NCI-H748 (cell line): ENCODE measurements around the gene SMAD5.

Experiments used
- DNase-seq: peaks from one replicate; lab custom pipeline; 2025; ENCODE audit not compliant: unreplicated experiment; lab: John Stamatoyannopoulos, UW

SMAD5 gene

DNA sequence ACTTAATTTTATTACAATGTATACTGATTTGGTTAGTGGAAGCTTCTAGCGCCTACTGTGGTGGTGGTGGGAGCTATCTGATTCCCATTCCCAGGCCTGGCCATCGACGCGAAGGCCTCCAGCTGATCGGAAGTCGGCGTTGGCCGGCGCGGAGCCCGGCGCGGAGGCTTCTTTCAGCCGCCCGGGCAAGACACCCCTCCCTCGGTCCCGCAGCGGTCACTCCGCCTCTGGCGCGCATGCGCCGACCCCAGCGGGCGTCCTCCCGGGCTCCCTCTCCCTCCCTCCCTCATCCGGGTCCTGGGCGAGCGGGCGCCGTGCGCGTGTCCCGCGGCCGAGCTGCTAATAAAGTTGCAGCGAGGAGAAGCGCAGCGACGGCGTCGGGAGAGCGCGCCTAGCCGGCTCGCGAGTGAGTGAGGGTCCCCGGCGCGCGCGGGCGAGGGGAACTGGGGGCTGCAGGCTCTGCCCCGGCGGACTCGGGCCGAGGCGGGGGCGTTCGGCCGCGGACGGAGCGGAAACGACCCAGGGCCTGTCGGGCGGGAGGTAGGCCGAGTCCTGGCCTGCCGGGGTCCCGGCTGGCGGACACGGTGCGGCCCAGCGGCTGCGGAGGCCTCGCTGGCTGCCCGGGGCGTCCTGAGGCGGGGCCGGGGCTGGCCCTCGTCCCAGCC, at the start of gene SMAD5:
TSS of gene SMAD5 (plus strand) at position 289 of the 665 bp plus-strand sequence. CDS start 20,916 bp downstream, outside the sequence.
- DNase-seq = peak; percentile 97

DNA sequence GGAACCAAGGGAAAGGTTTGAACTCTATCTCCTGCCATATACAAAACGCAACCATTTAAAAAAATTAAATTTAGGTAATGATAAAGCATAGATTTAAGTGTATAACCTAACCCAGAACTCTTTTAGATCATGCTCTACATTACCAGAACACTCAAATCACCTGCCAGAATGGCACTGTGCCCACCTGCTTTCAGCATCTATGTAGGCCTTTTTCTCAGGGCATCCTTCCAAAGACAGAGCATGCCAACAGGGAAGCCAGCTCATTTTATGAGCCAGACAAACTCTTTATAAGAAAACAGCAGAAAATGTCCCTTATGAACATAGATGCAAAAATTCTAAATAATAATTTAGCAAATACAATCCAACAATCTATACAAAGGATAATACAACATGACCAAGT, 47.9 kb upstream of the SMAD5 start:
- no peak for DNase-seq

DNA sequence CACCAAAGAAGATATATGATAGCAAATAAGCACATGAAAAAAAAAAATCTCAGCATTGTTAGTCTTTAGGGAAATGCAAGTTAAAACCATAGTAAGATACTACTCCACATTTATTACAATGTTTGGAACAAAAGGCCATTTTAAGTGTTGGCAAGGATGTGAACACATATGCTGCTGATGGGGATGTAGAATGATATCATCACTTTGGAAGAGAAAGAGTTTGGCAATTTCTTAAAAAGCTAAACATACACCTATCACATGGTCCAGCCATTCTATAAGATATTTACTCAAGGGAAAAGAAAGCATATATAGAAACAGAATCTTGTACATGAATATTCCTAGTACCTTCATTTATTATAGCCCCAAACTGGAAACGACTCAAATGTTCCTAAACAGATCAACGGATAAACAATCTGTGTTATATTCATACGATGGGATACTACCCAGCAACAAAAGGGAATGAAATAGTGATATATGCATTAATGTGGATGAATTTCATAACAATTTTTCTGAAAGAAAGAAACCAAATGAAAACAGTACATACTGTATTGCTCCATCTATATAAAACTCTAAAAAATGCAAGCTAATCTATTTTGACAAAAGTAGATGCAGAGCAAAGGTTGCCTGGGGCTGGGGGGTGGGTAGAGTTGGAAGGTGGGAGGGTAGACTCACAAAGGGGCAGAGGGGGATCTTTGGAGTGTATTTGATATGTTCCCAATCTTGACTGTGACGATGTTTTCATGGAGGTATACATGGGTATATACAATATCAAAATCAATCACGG, 45.7 kb upstream of the SMAD5 start:
- DNase-seq = no peak

DNA sequence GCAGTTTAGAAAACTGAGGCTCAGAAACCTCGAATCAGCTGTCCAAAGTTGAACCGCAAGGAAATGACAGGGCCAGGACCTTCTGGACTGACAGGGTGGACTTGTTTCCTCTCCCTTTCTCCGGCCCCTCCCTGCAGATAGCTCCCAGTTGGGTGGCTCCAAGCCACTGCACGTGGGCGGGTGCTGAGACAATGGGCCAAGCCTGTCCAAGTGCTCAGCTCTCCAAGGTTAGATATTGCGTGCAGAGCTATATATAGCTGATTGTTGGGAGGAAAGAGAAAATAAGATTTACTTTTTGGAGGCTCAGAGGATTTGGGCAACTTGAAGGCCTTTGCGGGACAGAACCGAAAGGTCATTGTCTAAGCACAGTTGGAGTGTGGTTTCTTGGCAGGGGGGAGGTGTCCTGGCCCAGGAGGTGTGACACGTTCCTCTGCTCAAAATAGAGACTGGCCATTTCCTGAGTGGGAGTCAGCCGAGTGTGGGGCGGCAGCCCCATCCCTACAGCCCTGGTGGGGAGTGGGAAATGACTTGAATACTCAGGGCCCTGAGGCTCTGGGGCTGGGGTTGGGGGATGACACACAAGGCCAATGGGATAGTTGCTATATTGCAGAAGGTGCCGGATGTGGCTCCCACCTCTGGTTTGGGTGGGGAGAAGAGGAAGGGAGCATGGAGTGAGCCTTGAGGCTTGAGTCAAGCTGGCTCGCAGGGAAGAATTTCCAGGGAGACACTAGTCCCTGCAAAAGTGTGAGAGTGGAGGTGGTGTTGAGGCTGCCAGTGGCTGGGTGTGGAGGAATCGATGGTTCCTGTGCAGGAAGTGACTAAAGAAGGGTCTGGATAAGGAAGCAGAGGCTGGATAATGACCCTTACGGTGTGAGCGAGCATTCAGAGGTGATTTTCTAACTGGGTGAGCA, 44.4 kb upstream of the SMAD5 start:
- DNase-seq = no peak

DNA sequence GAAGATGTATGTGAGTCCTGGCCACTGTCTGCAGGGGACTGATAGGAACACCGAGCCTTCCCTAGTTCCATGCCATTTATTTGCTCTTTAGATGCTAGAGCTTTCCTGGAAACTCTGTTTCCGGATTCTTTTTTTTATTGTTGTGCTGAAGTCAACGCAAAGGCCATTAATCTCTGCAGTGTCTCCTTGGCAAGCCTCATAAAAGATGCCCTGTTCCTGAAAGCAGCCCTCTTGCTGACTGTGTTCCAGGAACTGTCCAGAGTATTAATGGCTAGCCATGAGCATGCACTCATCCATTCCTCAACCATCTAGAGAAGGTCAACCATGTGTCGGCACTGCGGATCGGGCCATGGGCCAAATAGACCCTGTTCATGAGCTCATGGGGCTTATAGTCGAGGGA, 42.9 kb upstream of the SMAD5 start:
- DNase-seq = no peak

DNA sequence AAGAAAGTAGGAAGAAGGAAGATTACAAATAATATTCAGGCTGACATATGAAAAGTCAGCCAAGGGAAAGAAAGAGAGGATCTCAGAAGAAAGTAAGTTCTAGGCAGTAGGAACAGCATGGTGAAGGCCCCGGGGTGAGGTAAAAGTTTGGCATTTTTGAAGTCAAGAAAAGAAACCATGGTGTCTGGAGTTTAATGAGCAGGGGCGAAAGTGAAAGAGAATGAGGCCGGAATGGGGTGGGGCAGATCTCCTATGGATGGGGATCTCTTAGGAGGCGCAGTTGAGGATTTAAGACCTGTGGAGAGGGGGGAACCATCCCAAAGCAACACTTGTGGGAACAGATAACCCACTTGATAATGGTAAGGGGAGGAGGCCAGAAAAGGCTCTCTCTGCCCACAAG, 42.3 kb upstream of the SMAD5 start:
- no peak for DNase-seq

DNA sequence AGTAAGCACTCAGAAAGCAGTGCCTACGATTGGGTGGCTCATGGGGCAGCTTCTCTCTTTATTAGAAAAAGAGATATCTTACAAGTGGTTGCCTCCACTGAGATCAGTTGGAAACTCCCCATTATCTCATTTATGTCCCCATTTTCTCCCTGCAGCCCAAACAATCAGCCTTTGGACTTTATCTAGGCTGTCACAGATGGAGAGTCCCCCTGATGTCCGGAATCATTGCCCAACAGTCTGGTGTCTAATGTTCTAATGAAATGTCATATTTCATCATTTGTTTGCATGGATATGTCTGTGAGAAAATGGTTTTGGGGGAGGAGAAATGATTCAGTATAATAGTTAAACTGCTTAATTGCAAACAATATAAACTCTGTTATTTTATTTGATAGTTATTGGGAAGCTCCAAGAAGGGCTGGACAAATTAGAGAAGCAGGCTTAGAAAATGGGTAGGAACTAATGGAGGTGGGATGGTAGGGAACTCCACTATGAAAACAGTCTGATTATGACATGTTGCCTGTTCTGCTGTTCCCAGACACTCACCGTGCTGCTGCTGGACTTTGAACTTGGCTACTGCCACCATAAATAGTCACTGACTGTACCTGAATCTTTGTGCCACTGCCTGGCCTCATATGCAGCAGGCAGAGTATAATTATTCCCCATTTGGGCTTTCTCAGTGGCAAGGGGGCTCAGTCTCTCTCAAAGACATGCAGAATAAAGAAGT, 38.3 kb upstream of the SMAD5 start:
- no peak for DNase-seq

DNA sequence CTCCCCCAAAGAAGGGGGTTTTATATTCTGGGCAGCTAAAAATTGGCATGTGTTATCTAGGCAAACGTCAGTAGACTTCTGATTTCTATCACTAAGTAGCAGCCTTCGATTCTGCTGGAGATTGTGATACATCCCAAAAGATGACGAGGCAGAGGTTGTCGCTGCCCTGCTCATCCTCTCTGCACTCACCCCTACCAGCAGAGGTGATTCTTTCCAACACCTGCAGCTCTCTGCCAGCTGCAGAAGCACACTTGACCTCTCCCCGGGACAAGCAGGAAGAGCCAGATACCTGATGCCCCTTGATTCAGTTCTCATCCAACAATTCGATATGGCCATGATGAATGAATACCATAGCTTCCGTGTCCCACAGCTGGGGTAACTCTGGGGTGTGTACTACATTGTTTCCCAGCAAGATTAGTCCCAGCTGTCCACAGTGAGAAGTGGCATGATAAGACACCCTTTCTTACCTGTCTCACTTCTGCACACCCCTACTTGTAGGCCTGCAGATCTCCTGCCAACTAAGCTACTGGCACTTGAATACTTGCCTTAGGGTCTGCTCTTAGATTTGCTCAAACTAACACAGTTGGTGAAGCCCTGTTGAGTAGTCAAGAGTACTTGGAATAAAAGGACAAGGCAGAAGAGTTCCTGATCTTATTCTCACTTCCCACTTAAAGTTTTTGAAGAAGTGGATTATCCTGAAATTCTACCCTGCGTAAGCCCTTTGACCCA, 37.6 kb upstream of the SMAD5 start:
- DNase-seq = peak; percentile 11

DNA sequence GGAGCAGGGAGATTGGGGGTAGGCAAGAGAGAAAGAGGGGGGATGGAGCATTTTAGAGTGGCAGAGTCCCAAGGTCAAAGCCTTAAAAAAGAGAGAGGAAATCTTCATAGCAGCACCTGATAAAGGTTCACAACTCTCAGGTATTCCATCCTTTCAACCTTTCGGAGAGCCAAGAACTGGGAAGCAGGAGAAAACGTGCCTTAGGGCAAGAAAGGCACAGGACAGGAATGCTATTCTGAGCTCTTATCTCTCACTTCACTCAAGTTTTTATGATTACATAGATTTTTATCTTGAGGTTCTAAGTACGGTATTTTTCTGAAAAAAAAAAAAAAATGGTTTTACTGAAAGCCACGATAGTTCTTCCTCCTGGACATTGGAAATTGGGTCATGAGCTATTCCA, 34.5 kb upstream of the SMAD5 start:
- no peak for DNase-seq

DNA sequence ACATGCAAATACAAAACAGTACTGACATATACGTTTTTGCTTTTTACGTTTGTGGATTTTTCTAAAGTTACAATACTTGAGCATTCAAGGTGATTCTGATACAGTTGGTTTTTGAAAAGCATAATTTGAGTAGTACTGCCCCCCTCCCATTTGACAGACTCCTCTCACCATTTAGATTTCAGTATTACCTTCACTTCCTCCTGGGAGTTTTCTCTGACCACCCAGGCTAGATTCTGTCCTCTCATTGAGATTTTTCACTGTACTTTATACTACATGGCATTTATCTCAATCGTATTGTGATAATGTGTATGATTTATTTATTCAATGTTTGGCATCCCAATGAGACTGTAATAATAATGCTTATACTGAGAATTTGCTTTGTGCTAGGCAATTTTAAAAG, 32.8 kb upstream of the SMAD5 start:
- DNase-seq = no peak

DNA sequence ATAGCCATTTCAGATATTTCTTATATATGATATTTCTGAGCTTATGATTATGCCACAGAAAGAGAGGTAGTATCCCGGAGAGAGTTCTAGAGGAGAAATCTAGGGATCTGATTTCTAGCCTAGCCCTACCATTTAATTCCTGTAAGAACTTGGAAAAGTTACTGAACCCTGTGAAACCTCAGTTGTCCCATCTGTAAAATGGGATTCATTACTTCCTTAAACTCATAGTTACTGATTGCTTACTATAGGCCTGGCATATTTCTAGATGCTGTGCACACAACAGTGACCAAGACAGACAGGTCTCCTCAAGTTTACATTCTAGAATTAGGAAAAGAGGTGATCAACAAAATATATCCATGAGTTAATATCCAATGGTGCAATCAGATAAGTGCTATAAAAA, 30.8 kb upstream of the SMAD5 start:
- DNase-seq = no peak

DNA sequence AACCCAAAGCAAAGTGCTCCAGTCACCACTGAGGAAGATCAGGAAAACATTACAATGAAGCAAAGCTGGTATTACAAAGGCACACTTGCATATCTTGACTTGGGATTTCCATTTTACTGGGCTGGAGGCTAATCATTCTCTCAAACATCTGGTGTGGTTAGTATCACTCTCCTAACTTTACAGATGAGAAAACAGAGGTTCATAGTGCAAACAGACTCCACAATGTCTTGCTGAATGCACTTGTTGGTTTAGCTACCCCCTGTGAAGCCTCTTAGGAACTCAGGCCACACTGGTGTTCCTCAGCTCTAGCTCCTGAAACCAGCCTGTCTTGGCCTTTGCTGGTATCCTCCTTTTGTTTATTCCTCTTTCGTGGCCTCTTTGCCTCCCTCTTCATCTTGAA, 29.5 kb upstream of the SMAD5 start:
- DNase-seq = no peak

DNA sequence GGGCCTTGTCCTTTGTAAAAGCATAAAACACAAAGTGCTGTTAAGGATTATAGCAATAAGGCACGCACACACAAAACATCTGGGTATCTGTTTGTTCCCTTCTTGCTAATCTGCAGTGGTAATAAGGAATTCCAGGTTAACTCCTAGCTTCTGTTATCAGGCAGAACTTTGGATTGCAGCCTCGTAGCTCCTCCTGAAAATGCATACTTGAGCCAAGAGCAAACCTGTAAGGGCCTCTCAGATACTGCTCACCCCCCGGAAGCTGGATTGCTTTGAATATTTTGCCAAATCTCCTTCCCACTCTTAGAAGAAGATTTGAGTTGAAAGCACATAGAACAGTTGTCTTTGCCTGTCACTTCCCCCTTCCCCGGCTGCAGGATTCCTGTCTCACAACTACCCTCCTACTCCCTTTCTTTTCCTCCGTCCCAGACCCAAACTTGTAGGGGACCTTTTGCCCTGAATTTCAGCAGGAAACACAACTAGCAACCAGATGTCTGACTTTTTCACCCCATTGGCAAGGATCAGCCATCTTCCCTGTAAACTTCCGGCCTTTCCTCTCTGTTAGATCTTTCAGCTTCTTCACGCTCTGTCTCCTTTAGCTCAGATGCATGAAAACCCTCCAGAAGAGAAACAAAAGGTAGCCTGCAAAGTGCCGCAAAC, 28.2 kb upstream of the SMAD5 start:
- DNase-seq = no peak

DNA sequence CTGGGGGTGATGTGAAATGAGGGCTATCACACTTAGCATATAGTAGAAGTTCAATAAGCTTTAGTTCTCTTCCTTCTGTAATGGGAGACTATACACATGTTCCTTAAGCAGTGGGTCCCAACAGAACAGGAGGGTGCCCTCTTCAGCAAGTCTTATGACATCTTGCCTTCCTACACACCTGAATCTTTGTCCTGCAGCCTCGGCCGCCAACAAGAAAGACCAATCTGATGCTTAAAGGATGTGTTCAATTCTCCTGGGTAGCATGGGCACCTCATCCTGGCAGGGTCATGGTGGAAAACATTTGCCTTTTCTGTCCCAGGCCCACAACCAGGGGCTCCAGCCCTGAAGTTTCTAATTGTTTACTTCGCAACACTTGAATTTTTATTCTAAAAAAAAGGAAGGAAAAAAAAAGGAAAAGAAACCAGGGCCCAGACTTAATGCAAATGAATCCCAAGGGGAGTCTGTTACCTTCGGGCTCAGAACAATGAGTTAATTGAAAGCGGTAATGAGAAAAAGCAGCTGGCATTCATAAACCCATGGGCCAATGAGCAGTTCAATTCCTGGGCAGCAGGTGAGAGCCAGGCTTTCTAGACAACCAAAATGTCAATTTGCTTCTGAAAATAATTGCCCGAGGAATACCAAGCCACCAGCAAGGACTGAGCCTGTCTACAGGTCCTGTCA, 26.2 kb upstream of the SMAD5 start:
- DNase-seq = no peak

DNA sequence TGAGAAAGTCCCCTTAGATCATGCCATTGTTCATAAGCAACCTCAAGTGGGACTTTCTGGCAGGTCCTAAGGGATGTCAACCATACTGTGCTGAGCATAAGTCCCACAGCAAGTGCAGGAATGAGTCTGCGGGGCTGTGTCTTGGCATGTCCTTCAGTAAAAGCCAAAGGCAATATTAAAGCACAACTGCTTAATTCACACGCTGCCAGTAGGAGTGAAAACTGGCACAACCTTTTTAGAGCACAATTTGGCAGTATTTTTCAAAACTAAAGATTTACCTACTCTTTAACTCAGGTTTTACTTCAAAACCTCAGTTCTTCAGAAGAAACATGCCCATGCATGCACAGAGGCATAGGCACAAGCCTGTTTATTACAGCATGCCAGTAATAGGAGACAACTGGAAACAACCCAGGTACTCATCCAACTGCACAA, 24.4 kb upstream of the SMAD5 start:
- DNase-seq = no peak

DNA sequence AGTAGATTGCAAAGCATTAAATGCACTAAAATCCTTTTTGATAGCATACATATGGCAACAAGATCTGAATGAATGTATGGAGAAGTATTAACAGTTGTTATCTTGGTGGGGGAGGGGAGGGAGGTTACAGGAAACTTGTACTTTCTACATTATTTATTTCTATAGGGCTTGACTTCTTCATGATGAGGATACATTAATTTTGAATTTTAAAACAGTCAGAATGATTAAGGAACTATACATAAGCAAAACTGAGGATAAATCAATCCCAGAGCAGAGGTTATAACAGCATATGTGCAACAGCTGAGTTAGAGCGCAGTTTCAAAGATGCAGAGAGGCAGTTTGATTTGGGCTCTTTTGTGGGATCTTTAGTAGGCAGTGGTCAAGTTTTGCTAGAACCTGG, 23.9 kb upstream of the SMAD5 start:
- DNase-seq = no peak

DNA sequence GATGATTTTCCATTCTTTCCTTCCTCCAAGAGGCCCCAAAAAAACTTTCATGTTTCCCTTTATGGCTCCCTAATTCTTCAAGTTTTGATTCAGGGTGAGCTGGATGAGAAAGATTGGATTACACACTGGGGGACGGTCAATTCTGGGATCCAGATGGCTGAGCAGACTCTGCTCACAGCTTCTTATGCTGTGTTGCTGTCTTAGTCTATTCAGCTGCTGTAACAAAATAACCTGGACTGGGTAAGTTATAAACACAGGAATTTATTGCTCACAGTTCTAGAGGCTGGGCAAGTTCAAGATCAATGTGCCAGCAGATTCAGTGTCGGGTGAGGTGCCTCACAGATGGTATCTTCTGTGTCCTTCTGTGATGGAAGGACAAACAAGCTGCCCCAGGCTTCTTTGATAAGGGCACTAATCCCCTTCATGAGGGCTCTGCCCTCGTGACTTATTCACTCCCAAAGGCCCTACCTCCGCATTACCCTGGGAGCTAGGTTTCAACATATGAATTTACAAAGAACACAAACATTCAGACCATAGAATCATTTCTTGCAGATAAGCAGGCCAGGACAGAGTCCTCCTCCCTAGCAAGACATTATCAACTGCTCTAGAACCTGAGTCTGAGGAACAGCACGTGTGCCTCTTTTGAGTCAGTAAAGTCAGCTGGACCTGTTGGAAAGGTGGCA, 23.1 kb upstream of the SMAD5 start:
- no peak for DNase-seq

DNA sequence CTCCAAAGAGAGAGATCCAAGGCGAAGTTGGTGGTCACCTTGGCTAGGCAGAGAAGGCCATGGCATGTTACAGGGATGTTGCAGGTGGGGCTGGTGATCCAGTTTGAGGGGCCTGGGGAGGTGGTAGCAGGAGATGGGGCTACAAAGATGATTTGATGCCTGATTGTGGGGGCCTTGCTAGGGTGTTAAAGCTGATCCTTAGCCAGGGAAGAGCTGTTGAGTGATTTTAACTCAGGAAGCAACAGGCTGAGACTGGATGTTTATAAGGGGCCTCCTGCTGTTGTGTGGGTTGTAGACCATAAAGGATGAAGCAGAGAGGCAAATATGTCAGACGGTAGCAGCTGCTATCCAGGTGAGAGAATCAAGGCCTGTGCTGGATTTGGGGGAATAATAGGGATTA, 19.0 kb upstream of the SMAD5 start:
- no peak for DNase-seq
